RWPE1 (cell line): ENCODE results near the gene PCK1.

ENCODE experiments used
- CTCF ChIA-PET: fragments of 350-600 bp; sonication (Branson Sonifier 250); formaldehyde crosslinking; extraction: SDS; loops from one replicate; lab custom pipeline; 2021; lab: Yijun Ruan, JAX
- POLR2A ChIA-PET: fragments of 400-600 bp; formaldehyde crosslinking; extraction: SDS; loops from one replicate; lab custom pipeline; 2020; ENCODE audit warnings: antibody characterized with exemption; ENCODE audit not compliant: low non-redundant PET; lab: Yijun Ruan, JAX
- DNase-seq: peaks from one replicate; pipeline ENCODE4 v3.0.0; 2012; ENCODE audit warnings: low spot score
- H3K27ac ChIP-seq: fragments of 450-650 bp; 2 replicates; pipeline ENCODE4 v1.5.1; 2017
- TF ChIP-seq, protein P1 (sequence below): fragments of 450-650 bp; conservative IDR thresholded peaks from 2 replicates; pipeline ENCODE4 v1.5.1; 2017; ENCODE audit warnings: low read depth, mild to moderate bottlenecking

PCK1 gene

DNA sequence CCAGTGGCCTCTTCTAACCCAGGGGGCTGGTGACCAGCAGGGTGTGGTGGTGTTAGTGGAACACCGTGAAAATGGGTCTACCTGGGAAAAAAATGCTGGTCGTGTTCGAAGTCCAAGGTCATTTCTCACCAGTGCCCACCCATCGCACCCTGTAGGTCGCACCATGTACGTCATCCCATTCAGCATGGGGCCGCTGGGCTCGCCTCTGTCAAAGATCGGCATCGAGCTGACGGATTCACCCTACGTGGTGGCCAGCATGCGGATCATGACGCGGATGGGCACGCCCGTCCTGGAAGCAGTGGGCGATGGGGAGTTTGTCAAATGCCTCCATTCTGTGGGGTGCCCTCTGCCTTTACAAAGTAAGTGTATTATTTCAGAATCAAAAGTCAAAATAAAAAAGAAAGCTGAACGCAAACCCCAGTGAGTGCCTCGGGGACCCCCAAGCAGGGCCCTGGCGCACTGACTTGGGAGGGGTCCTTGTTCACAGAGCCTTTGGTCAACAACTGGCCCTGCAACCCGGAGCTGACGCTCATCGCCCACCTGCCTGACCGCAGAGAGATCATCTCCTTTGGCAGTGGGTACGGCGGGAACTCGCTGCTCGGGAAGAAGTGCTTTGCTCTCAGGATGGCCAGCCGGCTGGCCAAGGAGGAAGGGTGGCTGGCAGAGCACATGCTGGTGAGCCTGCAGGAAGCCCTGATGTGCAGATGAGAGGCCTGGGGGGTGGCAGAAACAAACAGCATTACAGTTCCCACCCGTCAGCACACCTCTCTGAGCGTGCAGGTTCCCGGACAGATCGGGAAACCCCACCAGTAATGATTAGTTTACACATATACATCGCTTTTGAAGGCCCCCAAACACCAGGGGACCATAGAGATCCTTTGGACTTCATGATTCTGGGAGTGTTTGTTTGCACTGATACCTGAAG, 1.9 kb downstream of the PCK1 start:
- POLR2A ChIA-PET: no interaction called here
- TF ChIP-seq, protein P1, sequence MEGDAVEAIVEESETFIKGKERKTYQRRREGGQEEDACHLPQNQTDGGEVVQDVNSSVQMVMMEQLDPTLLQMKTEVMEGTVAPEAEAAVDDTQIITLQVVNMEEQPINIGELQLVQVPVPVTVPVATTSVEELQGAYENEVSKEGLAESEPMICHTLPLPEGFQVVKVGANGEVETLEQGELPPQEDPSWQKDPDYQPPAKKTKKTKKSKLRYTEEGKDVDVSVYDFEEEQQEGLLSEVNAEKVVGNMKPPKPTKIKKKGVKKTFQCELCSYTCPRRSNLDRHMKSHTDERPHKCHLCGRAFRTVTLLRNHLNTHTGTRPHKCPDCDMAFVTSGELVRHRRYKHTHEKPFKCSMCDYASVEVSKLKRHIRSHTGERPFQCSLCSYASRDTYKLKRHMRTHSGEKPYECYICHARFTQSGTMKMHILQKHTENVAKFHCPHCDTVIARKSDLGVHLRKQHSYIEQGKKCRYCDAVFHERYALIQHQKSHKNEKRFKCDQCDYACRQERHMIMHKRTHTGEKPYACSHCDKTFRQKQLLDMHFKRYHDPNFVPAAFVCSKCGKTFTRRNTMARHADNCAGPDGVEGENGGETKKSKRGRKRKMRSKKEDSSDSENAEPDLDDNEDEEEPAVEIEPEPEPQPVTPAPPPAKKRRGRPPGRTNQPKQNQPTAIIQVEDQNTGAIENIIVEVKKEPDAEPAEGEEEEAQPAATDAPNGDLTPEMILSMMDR: no peak

DNA sequence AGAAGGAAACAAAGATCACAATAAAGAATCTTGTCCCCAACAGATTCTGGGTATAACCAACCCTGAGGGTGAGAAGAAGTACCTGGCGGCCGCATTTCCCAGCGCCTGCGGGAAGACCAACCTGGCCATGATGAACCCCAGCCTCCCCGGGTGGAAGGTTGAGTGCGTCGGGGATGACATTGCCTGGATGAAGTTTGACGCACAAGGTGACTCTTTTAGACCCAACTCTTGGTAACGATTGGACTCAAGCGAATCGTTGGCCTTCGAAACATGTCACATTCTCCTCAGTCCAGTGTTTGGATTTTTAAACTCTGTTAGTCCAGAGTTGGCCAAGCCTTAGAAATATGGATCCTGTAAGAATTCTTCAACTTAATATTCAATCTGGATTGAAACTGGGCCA, 2.6 kb downstream of the PCK1 start:
- no peak for DNase-seq
- TF ChIP-seq, protein P1: no peak
- POLR2A ChIA-PET: no interaction called here
- CTCF ChIA-PET: no interaction called here
- H3K27ac ChIP-seq: no peak overlapping the region

More for the DNA sequence above, 1.9 kb downstream of the PCK1 start:
- no peak for DNase-seq
- H3K27ac ChIP-seq: no peak overlapping the region
- CTCF ChIA-PET: interaction anchor here (0.6 kb wide), 1 partner anchor 33 kb away, joined by 3 read pairs; no protein-coding TSS in a partner anchor

DNA sequence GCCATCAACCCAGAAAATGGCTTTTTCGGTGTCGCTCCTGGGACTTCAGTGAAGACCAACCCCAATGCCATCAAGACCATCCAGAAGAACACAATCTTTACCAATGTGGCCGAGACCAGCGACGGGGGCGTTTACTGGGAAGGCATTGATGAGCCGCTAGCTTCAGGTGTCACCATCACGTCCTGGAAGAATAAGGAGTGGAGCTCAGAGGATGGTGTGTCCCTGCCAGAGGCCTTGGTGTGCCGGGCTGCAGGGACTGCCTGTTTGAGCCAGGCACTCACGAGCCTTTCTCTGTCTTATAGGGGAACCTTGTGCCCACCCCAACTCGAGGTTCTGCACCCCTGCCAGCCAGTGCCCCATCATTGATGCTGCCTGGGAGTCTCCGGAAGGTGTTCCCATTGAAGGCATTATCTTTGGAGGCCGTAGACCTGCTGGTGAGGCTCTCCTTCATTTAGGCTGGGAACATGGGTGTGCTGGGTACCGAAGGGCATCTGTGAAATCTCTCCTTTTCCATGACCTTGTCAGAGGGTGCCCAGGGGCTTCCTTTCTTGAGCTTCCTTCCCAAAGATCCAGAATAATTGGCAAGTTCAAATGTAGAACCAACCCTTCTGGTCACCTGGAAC, 3.4 kb downstream of the PCK1 start:
- H3K27ac ChIP-seq: no peak overlapping the region
- DNase-seq: no peak
- ChIA-PET POLR2A (no interaction called here), CTCF (no interaction called here)
- TF ChIP-seq, protein P1: no peak

DNA sequence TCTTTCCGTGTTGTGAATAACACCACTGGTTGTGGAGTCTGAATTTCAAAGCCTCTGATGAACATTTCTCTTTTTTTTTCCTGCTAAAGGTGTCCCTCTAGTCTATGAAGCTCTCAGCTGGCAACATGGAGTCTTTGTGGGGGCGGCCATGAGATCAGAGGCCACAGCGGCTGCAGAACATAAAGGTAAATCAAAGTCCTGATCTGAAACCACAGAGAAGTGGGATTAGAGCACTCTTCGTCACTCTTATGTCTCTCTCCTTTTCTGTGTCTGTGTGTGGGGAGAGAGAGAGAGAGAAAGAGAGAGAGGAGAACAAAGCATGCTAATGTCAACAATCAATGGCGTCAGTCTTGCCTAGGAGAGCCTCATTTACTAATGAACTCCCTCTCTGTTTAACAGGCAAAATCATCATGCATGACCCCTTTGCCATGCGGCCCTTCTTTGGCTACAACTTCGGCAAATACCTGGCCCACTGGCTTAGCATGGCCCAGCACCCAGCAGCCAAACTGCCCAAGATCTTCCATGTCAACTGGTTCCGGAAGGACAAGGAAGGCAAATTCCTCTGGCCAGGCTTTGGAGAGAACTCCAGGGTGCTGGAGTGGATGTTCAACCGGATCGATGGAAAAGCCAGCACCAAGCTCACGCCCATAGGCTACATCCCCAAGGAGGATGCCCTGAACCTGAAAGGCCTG, 4.2 kb downstream of the PCK1 start:
- TF ChIP-seq, protein P1: no peak
- no peak overlapping the region for H3K27ac ChIP-seq
- ChIA-PET POLR2A (no interaction called here), CTCF (interaction anchor here (0.7 to 1.2 kb wide), 2 partner anchors 10 to 63 kb away, joined by 3 read pairs; no protein-coding TSS in a partner anchor)
- no peak for DNase-seq

DNA sequence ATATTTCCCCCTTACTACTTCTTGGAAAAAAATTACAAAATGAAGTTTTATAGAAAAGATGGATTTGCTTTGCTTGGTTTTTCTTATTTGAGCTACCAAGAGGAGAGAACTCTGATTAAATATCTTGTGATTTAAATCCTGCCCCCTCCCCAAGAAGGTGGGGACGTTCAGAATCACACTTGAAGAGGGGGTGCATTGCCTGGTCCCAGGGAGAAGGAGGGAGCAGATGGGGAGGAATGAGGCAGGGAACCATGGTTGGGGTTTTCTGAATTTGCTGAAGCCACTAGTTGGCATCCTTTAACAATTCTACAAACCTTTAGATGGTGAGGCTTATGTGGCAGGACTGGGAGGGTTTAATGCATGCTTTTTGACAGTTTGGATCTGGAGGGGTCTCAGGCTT, 5.5 kb downstream of the PCK1 start:
- no peak overlapping the region for H3K27ac ChIP-seq
- POLR2A ChIA-PET: no interaction called here
- CTCF ChIA-PET: no interaction called here
- no peak for DNase-seq
- TF ChIP-seq, protein P1: no peak
